Measurements from ENCODE around the gene CDX2. TPM values are rescaled to one million over a fixed set of nuclear protein-coding genes. Genes with fewer than 3 reads are reported as not detected.
A peak's percentile ranks its signal among the peaks of the same experiment; 100 is the strongest.

Gene CDX2
- total and polyA plus RNA-seq, 10 of the 15 experiments (the other 5 are each of a cell fraction or from before 2014, with no cell fraction given), result 0.15 TPM; not detected in 9

DNA sequence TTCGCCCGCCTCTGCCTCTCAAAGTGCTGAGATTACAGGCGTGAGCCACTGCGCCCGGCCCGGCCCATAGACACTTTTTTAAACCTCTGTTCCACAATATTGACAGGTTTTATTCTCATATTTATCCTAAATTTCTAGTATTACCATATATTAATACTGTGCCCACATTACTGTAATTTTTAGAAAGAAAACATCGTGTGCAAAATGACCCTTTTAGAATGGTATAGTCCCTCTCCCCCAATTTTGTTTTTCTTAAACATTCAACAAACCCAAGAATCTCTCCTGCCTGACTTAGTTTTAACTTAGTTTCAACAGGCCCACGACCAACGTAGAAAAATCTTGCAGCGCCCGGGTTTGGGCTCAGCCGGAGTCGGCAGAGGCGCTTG, 9.1 kb downstream of the CDX2 start:
- Histone ChIP-seq H3K4me3 (no peak overlapping the region; the same call in 1 of the 2 replicates), H3K9me3 (replicated peaks; ENCODE audit: control insufficient read depth, insufficient read depth, low read length) (no peaks in the 10 kb centered on the region), H2AFZ (ENCODE audit: control insufficient read depth, low read depth, low read length) (no peak overlapping the region), H3K36me3 (ENCODE audit: control insufficient read depth in 2 of 2, insufficient read depth in 2 of 2, low read length in 1 of 2) (no peaks in the 10 kb centered on the region), H3K79me2 (ENCODE audit: control insufficient read depth, insufficient read depth, low read length) (no peaks in the 10 kb centered on the region), H3K9ac (ENCODE audit: control insufficient read depth, insufficient read depth, low read length) (no peak overlapping the region), H3K27ac (ENCODE audit: control insufficient read depth, insufficient read depth) (no peak overlapping the region), H3K27me3 (replicated peaks in 1 of 2; ENCODE audit: control insufficient read depth in 2 of 2, insufficient read depth in 2 of 2, low read length in 1 of 2) (peaks cover 6 to 7% of the 10 kb centered on the region in 2 experiments; a peak in 3 of 4 replicates), H3K4me2 (ENCODE audit: control insufficient read depth, insufficient read depth) (peak overlapping the region; percentile 71), H3K4me1 (ENCODE audit: control insufficient read depth, insufficient read depth, low read length) (no peaks in the 10 kb centered on the region), H4K20me1 (ENCODE audit: control insufficient read depth, insufficient read depth) (no peaks in the 10 kb centered on the region)
- 42% methylated on average over 14 of the region's 14 CpGs for WGBS (ENCODE audit: insufficient coverage, insufficient replicate concordance, low lambda C conversion rate, missing lambda C conversion rate)
- ATAC-seq (no peak), DNase-seq (ENCODE audit: low read depth, low spot score) (no peak), FAIRE-seq (no peak)
- no TSS peak for BruUV-seq (replicated peaks)
- CTCF ChIA-PET, result interaction anchor here (0.7 to 14.0 kb wide), 4 partner anchors 91 to 594 kb away, joined by 3 to 360 read pairs (median 7); no protein-coding TSS in a partner anchor
- POLR2A ChIA-PET, result no interaction called here
- no peak for TF ChIP-seq CTCF (IDR thresholded peaks at IDR 0.05 in 2 of 3, conservative IDR thresholded peaks at IDR 0.05 in 1 of 3; ENCODE audit: control insufficient read depth in 2 of 3, extremely low read depth in 1 of 3, insufficient read depth in 1 of 3, low read depth in 3 of 3, low read length in 3 of 3)
- no peak for TF ChIP-seq ZNF24 (IDR thresholded peaks at IDR 0.05)
- TF ChIP-seq MEF2B (IDR thresholded peaks at IDR 0.05; ENCODE audit: partially characterized antibody, poor library complexity, severe bottlenecking), result no peak
- no peak for TF ChIP-seq PML (IDR thresholded peaks at IDR 0.05; ENCODE audit: low read length)
- no peak for TF ChIP-seq GATAD2B (conservative IDR thresholded peaks at IDR 0.05; ENCODE audit: low read depth)
- TF ChIP-seq RUNX3 (IDR thresholded peaks at IDR 0.05; ENCODE audit: low read length), result no peak
- in situ Hi-C loops (cut with MboI), result no loop called here
- RAD21 ChIA-PET (ENCODE audit: unreplicated experiment), result interaction anchor here (0.8 to 2.3 kb wide), 3 partner anchors 26 to 133 kb away, joined by 3 to 12 read pairs (median 6); no protein-coding TSS in a partner anchor
- intact Hi-C loops (cut with micrococcal nuclease; ENCODE audit: unreplicated experiment), result loop anchor here (5.0 kb wide), 1 partner anchor 588 kb away; no protein-coding TSS in a partner anchor
- SMC1A ChIA-PET (ENCODE audit: uncharacterized antibody, unreplicated experiment), result interaction anchor here (1.3 to 2.8 kb wide), 3 partner anchors 130 to 586 kb away, joined by 3 to 11 read pairs (median 5); no protein-coding TSS in a partner anchor

Measured in GM12878 (cell line).